ENCODE results near the gene HDAC2.

The HDAC2 gene

DNA sequence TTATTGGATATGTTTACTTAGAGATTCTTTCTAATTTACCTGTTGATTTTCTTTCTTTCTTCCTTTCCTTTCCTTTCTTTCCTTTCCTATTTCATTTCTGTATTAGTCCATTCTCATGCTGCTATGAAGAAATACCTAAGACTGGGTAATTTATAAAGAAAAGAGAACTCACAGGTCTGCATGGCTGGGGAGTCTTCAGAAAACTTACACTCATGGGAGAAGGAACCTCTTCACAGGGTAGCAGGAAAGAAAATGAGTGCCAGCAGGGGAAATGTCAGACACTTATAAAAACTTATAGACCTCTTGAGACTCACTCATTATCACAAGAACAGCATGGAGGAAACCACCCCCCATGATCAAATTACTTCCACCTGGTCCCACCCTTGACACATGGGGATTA is 40.8 kb downstream of the HDAC2 start:
- no peak overlapping the region for H3K4me3 ChIP-seq (ENCODE audit: low read depth, low read length)
- DNase-seq (ENCODE audit: low read depth) = no peak
- TF ChIP-seq, protein P1, sequence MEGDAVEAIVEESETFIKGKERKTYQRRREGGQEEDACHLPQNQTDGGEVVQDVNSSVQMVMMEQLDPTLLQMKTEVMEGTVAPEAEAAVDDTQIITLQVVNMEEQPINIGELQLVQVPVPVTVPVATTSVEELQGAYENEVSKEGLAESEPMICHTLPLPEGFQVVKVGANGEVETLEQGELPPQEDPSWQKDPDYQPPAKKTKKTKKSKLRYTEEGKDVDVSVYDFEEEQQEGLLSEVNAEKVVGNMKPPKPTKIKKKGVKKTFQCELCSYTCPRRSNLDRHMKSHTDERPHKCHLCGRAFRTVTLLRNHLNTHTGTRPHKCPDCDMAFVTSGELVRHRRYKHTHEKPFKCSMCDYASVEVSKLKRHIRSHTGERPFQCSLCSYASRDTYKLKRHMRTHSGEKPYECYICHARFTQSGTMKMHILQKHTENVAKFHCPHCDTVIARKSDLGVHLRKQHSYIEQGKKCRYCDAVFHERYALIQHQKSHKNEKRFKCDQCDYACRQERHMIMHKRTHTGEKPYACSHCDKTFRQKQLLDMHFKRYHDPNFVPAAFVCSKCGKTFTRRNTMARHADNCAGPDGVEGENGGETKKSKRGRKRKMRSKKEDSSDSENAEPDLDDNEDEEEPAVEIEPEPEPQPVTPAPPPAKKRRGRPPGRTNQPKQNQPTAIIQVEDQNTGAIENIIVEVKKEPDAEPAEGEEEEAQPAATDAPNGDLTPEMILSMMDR (conservative IDR thresholded peaks at IDR 0.05; ENCODE audit: low read depth, low read length) = no peak

DNA sequence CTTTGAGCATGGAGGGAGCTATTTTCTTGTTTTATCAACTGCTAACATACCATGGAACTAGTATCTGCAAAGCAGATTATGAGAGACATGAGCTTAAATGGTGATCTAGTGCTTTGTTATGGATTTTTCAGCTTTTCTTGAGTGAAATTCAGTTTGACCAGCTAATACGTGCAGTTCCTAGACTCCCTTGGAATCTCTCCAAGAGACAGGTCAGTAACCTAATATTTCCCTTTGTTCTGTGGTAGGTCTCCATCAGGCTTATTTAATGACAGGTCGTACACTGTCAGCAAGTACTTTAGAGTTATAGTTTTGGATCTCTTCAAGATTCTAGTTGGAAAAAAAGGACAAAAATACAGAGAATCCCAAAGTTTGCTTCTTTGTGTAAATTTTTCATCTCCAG is 43.9 kb downstream of the HDAC2 start:
- peak; percentile 41 for DNase-seq (ENCODE audit: low read depth)
- TF ChIP-seq, protein P1 (conservative IDR thresholded peaks at IDR 0.05; ENCODE audit: low read depth, low read length) = no peak
- H3K4me3 ChIP-seq (ENCODE audit: low read depth, low read length) = no peak overlapping the region

DNA sequence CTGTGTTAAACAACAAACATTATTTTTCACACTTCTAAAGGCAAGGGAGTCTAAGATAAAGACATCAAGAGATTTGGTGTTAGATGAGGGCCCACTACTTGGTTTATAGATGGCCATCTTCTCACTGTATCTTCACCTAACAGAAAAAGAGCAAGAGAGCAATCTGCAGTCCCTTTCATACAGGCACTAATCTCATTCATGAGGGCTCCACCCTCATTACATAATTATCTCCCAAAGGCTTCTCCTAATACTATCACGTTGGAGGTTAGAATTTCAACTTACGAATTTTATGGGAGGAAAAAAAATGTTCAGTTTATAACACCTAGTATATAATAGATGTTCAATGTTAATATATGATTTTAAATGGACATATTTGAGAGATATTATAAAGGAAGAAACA is 45.6 kb downstream of the HDAC2 start:
- TF ChIP-seq, protein P1 (conservative IDR thresholded peaks at IDR 0.05; ENCODE audit: low read depth, low read length) = no peak
- H3K4me3 ChIP-seq (ENCODE audit: low read depth, low read length) = no peak overlapping the region
- DNase-seq (ENCODE audit: low read depth) = no peak

DNA sequence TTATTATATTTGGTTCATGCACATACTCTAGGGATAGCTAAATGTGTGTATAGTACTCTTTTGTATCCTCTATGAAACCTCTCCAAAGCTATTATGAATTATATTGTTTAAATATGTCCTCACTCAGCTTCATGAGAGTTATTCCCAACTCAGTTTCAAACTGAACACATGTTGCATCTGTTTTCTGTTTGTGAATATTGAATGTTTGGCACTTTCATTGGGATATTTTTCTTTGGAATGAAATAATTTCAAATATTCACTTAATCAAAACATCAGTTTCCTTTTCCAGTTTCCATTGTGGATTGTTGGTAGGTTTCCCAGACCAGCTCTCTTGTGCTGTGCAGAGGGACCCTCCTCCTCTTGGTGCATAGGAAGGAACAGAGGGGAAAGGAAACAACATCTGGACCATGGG is 46.6 kb downstream of the HDAC2 start:
- TF ChIP-seq, protein P1 (conservative IDR thresholded peaks at IDR 0.05; ENCODE audit: low read depth, low read length) = no peak
- no peak for DNase-seq (ENCODE audit: low read depth)
- no peak overlapping the region for H3K4me3 ChIP-seq (ENCODE audit: low read depth, low read length)

DNA sequence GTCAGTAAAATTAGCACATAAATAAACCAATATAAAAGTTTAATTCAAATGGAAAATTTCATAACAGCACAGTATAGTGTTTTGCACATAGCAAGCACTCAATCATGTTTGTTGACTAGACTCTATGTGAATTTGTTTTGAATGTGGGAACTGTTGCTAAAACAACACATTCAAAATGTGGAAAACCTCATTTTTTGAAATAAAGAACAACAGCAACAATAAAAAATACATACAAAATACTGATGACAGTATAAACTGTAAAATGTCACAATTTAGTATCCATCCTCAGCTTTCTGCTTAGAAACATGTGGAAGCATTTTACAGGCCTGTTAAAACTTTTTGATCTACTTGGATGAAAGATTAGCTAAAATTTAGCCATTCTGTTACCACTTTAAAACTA is 47.4 kb downstream of the HDAC2 start:
- no peak overlapping the region for H3K4me3 ChIP-seq (ENCODE audit: low read depth, low read length)
- TF ChIP-seq, protein P1 (conservative IDR thresholded peaks at IDR 0.05; ENCODE audit: low read depth, low read length) = no peak
- no peak for DNase-seq (ENCODE audit: low read depth)

DNA sequence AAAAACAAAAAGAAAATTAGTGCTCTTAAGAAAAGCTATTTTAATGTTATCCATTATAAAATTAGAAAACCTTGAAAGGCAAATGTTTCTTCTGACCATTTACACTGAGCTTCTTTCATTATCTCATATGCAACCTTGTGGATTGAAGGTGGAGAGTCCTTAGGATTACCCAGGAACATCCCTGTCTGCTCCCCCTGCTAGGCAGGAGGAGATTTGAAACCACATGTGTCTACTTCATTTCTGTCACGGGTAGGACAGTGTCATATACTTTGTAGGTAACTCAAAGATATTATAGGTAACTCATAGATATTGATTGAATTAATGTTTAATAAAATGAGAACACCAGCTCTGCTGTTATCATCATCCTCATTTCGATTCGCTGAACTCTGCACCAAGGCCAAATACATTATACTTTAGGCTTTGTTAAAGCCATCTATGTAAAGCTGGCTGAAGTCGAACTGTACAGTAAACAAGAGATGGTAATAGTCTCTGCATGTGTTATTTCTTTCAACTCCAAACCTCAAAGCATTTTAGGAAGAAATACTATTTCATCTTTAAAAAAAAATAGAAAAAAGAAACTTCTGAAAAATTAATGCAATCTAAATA is 49.5 kb downstream of the HDAC2 start:
- DNase-seq (ENCODE audit: low read depth) = no peak

More for the DNA sequence above, 49.5 kb downstream of the HDAC2 start:
- H3K4me3 ChIP-seq (ENCODE audit: low read depth, low read length) = no peak overlapping the region
- TF ChIP-seq, protein P1 (conservative IDR thresholded peaks at IDR 0.05; ENCODE audit: low read depth, low read length) = no peak

Measured in choroid plexus epithelial cell (primary cell).